ENCODE results near the gene NOTCH1.

NOTCH1 gene

GRCh38 chr9:136453326-136453725 lies 92.5 kb downstream of the NOTCH1 start:
- no peak overlapping the region for H3K27ac ChIP-seq (ENCODE audit: low read depth, low read length)
- H3K27me3 ChIP-seq (ENCODE audit: low read length), result no peaks in the 10 kb centered on the region
- TF ChIP-seq CTCF (IDR thresholded peaks at IDR 0.05; ENCODE audit: insufficient read depth, low read length, poor library complexity, severe bottlenecking) (no peak), EZH2phosphoT487 (conservative IDR thresholded peaks at IDR 0.05; ENCODE audit: low read length) (no peak)
- H3K9ac ChIP-seq (ENCODE audit: low read length), result no peak overlapping the region
- no peaks in the 10 kb centered on the region for H3K9me3 ChIP-seq (ENCODE audit: insufficient read depth, low read length)
- H3K79me2 ChIP-seq (ENCODE audit: insufficient read depth, low read length), result no peaks in the 10 kb centered on the region
- H3K9me2 ChIP-seq (replicated peaks; ENCODE audit: insufficient read depth, low read length), result no peaks in the 10 kb centered on the region
- H3K4me2 ChIP-seq (ENCODE audit: low read depth, low read length, poor library complexity, severe bottlenecking), result no peak overlapping the region
- H3K4me3 ChIP-seq (ENCODE audit: insufficient read depth, low read length, poor library complexity, severe bottlenecking), result no peak overlapping the region
- peaks cover 2% of the 10 kb centered on the region; the same call in 1 of the 2 replicates for H3K36me3 ChIP-seq (ENCODE audit: low read length)
- no peaks in the 10 kb centered on the region for H3F3A ChIP-seq (ENCODE audit: insufficient read depth)
- no peaks in the 10 kb centered on the region for H4K20me1 ChIP-seq (ENCODE audit: low read depth, low read length)
- no peak overlapping the region for H2AFZ ChIP-seq (ENCODE audit: low read depth, low read length, severe bottlenecking)

- H3K4me2 ChIP-seq (ENCODE audit: low read depth, low read length, poor library complexity, severe bottlenecking), result no peak overlapping the region
- peaks cover 2% of the 10 kb centered on the region; the same call in 1 of the 2 replicates for H3K36me3 ChIP-seq (ENCODE audit: low read length)
- no peak overlapping the region for H3K4me3 ChIP-seq (ENCODE audit: insufficient read depth, low read length, poor library complexity, severe bottlenecking)
- H3K9me3 ChIP-seq (ENCODE audit: insufficient read depth, low read length), result no peaks in the 10 kb centered on the region
- no peaks in the 10 kb centered on the region for H3K79me2 ChIP-seq (ENCODE audit: insufficient read depth, low read length)
- H2AFZ ChIP-seq (ENCODE audit: low read depth, low read length, severe bottlenecking), result no peak overlapping the region
- H3K9ac ChIP-seq (ENCODE audit: low read length), result no peak overlapping the region
- TF ChIP-seq CTCF (IDR thresholded peaks at IDR 0.05; ENCODE audit: insufficient read depth, low read length, poor library complexity, severe bottlenecking) (no peak), EZH2phosphoT487 (conservative IDR thresholded peaks at IDR 0.05; ENCODE audit: low read length) (no peak)
- no peak overlapping the region for H3K27ac ChIP-seq (ENCODE audit: low read depth, low read length)
- H3K27me3 ChIP-seq (ENCODE audit: low read length), result no peaks in the 10 kb centered on the region
- no peaks in the 10 kb centered on the region for H4K20me1 ChIP-seq (ENCODE audit: low read depth, low read length)
- H3K9me2 ChIP-seq (replicated peaks; ENCODE audit: insufficient read depth, low read length), result no peaks in the 10 kb centered on the region
- H3F3A ChIP-seq (ENCODE audit: insufficient read depth), result no peaks in the 10 kb centered on the region
Observed at GRCh38 chr9:136451221-136451877, 94.5 kb downstream of the NOTCH1 start.

GRCh38 chr9:136448655-136449054 lies 97.2 kb downstream of the NOTCH1 start:
- no peak for TF ChIP-seq CTCF (IDR thresholded peaks at IDR 0.05; ENCODE audit: insufficient read depth, low read length, poor library complexity, severe bottlenecking)
- TF ChIP-seq EZH2phosphoT487 (conservative IDR thresholded peaks at IDR 0.05; ENCODE audit: low read length), result no peak
- Histone ChIP-seq H2AFZ (ENCODE audit: low read depth, low read length, severe bottlenecking) (no peak overlapping the region), H3K27me3 (ENCODE audit: low read length) (no peaks in the 10 kb centered on the region), H3K79me2 (ENCODE audit: insufficient read depth, low read length) (no peaks in the 10 kb centered on the region), H3K9ac (ENCODE audit: low read length) (no peak overlapping the region), H3K27ac (ENCODE audit: low read depth, low read length) (no peak overlapping the region), H3K36me3 (ENCODE audit: low read length) (peaks cover 2% of the 10 kb centered on the region; the same call in 1 of the 2 replicates), H3K4me3 (ENCODE audit: insufficient read depth, low read length, poor library complexity, severe bottlenecking) (no peak overlapping the region), H3F3A (ENCODE audit: insufficient read depth) (no peaks in the 10 kb centered on the region), H3K9me3 (ENCODE audit: insufficient read depth, low read length) (no peaks in the 10 kb centered on the region), H4K20me1 (ENCODE audit: low read depth, low read length) (no peaks in the 10 kb centered on the region), H3K9me2 (replicated peaks; ENCODE audit: insufficient read depth, low read length) (no peaks in the 10 kb centered on the region), H3K4me2 (ENCODE audit: low read depth, low read length, poor library complexity, severe bottlenecking) (no peak overlapping the region)
